Erythroblast (primary cell): ENCODE results near the gene APOC3.

Experiments
- GATA1 ChIP-seq: IDR thresholded peaks from 2 replicates; pipeline ENCODE4 v1.6.1; 2011; ENCODE audit warnings: low read depth, mild to moderate bottlenecking, control low read depth, low read length, moderate library complexity
- POLR2A ChIP-seq: IDR thresholded peaks from 2 replicates; pipeline ENCODE4 v1.6.1; 2011; ENCODE audit warnings: mild to moderate bottlenecking, low read length

- TF ChIP-seq POLR2A (no peak), GATA1 (no peak)
Measured at GRCh38 chr11:116791813-116792143, 37.9 kb upstream of the APOC3 start, which contains the start of gene APOA5.
